Amniotic epithelial cell (primary cell): ENCODE measurements around the gene WWOX.
"Not testable (repeated sequence)": the region's sequence is repeated elsewhere in the genome, so short reads cannot be mapped to it uniquely, and the experiment has no call there.

ENCODE experiments used
- DNase-seq: peaks from one replicate; pipeline ENCODE4 v3.0.0-alpha.2; 2010; ENCODE audit warnings: low read depth

WWOX gene

DNA sequence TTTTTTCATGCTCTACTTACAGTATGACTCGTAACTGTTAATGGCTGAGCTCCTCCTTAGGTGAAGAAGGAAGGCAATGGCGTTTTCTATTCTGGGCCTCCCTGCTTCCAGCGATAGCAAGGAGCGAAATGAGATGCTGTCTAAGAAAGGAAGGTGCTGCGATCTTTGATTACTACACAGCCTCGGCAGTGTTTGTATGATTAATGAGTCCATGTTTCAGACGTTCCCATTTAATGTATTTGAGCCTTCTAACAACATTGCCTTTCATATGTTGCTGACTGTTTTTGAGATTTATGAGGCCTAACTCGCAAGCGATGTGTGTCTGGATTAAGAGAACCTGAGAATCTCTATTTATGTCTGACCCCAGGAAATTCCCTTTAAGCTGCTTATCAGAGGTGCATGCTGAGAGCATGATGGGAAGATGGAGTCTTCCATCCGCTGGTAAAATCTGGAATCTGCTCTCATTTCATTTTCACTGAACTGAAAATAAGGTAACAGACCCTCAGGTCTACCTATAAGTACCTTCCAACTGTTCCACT, 403.4 kb downstream of the WWOX start:
- DNase-seq: no peak

DNA sequence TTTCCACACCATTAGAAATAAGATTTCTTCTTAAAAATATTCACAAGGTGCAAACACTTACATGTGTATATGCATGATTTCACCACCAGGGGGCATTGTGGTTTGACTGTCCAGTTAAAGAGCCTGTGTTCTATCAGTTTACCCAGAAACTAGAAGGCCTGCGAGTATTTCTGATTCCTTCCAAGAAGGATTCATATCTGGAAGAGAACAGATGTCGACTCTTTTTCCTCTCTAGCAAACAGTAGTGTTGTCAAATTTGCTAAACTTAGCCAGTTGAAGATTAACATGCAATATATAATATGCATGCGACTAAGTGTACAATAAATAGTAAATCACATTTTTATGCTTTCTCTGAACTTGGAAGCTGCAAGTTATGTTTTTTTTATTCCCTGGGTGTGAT, 404.1 kb downstream of the WWOX start:
- DNase-seq: peak; percentile 42

DNA sequence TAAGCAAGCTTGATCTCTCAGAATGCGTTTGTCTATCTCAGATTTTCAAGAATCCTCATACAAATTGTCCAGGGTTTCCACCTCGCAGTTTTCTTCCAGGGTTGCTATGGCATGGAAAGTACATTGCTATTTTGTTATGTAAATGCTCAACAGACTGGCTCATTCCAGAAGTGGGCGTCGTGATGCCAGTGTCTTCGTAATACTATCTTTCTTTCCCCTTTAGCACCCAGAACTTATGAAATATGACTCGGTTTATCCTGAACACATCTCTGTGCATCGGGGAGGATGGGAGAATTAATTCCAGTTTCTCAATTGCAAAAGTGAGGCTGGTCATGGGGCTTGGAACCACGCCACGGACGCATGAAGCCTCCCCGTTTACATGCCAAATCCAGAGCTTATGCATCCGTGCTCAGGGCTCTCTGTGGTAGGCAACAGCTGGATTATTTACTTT, 405.0 kb downstream of the WWOX start:
- DNase-seq: peak; percentile 1

DNA sequence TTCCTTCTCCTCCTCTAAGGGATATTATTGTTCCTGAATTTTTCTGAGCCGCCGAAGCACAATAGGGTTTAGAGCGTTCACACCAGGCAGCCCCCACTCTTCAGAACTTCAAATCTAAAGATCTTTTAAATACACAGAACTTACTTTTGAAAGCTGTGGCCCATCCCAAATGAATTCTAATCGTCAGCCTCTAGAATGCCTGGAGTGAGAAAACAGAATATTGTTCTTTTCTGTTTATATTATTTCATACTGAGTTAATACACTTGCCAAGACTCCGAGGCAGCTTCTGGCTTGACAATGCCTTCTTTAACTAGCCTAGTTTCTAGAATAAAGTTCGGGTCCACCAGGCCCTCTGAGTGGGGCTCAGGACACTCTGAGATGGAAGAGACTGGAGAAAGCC, 405.6 kb downstream of the WWOX start:
- DNase-seq: no peak

DNA sequence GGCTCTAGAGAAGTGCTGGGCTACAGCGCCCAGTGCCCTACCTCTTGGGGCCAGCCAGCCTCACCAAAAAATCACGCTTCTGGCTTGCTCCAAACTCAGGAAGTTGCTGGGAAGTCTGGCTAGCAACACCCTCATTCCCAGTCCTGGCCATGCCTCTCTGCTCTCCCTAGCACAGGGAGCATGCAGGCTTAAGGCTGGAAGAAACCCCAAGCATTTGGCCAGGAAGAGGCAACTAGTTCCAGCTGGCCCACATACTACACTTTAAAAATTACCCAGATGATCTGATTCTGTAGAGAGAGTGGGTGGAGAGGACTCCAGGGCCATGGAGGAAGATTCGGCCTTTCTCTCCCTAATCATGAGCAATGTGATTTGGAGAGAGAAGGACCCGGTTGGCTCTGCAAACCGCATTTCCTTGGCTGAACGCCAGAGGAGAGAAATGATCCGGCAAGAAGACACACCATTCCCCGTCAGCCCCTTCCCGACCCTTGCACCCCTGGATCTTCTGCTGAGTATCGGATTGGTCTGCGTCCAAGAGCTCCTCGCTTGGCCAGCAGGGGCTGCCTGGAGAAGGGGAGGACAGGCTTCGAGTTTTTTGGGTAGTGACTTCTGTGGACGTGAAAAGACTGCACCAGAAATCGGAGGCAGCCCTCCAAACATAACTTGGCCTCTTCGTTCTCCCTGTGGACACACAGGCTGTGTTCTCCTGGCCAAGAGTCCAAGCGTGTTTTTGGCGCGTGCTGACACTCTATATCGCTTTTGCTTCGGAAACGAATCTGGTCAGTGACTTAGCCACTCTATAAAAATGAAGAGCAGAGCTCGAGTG, 406.3 kb downstream of the WWOX start:
- DNase-seq: no peak

DNA sequence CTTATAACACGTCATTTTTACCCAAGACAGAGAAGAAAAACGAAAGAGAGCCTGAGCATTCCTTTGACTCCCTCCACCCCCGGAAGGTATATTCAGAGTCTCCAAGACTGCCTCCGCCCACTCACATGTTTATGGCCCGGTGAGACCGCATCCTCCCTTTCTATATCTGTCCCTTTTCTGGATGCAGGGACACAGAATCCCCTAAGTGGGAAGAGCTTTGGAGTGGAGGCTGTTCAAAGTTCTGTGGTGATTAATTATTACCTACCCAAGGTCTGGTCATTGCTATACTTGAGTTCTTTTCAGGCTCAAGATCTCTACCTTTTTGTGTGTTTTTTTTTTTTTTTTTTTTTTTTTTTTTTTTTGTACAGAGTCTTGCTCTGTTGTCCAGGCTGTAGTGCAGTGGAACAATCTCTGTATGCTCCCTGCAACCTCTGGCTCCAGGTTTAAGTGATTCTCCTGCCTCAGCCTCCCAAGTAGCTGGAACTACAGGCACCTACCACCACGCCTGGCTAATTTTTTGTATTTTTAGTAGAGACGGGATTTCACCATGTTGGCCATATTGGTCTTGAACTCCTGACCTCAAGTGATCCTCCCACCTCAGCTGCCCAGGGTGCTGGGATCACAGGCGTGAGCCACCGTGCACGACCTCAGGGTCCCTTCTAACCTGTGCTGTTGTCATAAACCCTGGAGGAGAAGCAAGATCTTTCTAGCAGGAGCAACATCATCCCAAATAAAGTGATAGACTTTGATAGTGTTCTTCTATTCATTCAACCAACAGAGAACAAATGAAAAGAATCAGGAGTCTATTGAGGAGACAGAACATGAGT, 407.1 kb downstream of the WWOX start:
- DNase-seq: no peak

DNA sequence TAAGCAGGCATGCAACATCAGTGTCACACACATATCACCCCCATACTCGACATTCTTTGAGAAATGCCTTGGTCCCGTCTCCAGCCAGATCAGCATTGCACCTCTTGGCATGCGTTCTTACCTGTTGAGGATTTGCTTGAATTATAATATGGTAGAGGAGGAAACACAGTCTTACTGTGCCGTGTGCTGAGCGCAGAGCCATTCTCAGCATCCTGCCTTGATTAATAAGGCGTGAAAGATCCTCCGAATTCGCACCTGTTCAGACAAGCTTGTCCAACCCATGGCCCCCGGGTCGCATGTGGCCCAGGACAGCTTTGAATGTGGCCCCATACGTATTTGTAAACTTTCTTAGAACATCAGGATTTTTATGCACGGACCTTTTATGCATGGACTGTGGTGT, 408.1 kb downstream of the WWOX start:
- DNase-seq: no peak

DNA sequence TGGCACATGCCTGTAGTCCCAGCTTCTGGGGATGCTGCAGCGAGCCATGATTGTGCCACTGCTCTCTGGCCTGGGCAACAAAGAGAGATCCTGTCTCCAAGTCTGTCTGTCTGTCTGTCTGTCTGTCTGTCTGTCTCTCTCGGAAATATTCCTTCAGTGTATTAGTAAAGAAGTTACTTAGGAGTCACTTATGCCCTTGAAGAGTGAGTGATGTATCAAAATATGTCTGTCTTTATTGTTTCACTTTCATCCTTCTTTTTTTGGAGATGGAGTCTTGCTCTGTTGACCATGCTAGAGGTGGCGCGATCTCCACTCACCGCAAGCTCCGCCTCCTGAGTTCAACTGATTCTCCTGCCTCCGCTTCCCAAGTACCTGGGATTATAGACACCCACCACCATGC, 410.5 kb downstream of the WWOX start:
- no peak for DNase-seq

DNA sequence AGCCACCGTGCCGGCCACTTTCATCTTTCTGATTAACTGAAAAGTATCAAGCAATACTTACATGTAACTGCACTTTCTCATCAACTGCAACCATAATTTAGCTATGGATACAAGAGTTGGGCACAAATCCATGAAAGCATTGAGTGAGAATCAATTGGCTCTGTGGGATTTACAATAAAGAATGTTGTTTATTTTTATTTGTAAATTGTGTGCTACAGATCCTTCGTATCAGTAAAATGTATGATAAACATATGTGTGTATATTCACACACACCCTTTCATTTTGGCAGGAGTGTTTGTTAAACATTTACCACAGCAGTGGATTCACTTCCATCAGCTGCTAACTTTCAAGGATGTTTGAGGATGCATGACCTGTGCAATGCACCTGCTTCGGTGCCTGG, 411.0 kb downstream of the WWOX start:
- DNase-seq: no peak

DNA sequence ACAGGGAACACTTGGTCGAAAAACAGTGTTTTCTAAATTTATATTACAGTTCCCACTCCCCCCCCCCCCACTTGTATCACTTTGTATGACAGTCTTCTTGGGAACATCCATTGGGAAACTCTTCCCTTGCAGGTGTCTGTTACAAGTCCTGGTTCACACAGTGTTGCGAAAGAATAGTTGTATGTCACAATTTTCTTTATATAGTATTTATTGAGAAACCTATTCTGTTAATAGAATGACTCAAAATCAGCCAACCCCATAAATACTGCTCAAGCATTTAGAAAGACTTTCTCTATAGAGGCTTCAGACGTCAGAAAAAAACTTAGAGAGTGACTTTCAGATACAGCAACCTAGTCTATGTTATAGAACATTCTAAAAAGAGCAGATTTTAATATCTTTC, 414.4 kb downstream of the WWOX start:
- peak; percentile 2 for DNase-seq

DNA sequence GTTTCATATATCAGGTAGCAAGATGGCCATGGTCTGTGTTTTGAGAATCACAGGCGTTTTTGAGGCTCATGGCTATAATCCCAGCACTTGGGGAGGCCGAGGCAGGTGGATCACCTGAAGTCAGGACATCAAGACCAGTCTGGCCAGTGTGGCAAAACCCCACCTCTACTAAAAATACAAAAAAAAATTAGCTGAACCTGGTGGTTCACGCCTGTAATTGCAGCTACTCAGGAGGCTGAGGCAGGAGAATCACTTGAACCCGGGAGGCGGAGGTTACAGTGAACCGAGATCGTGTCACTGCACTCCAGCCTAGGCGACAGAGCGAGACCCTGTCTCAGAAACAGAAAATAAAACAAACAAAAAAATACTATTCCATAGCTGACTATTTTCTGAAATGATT, 415.4 kb downstream of the WWOX start:
- not testable (repeated sequence) for DNase-seq

DNA sequence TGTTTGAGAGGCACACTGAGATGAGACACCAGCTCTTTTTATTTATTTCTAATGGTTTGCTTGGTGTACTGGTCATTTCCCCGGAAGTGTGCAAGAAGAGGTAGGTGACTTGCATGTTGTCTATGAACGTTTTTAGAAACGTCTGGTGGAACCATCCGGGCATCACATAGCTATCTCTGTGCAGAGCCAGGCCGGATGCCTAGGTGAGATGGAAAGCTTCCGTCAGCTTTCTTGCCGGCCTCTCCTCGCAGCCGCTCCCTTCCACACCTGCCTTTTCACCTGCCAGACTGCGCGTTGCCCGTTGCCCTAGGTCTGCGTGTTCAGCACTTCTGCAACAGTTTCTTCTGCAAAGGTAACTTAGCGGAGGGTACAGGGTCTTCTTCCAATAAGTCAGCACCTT, 416.0 kb downstream of the WWOX start:
- no peak for DNase-seq

DNA sequence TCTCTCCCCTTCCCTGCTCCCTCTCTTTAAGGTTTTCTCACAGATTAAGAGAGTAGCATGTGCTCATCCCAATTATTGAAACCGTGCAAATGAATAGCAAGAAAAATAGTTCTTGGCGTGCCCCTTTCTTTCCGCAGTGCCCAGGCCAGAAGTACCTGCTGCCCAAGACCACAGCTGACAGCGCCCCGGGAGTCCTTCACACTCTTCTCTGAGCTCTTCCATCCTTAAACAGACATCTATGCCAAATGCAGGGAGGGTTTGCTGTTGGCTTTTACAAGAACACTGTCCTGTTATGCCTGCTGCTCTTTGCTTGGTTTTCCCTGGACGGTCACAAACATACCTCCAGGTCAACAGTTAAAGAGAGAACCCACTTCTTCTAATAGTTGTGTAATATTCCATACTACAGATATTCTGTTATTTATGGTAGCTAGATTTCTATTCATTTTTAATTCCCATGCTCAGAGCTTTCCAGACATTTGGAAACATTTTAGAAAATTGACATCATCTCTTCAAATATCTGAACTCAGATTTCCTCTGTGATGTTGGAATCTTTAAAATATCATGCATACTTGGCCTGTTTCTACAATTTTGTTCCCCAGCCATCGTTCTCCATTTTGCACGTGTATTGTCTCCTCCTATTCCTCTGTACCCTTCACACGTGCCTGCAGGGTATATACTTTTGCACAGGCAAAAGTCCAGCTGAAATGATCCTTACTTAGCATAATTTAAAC, 416.7 kb downstream of the WWOX start:
- no peak for DNase-seq

DNA sequence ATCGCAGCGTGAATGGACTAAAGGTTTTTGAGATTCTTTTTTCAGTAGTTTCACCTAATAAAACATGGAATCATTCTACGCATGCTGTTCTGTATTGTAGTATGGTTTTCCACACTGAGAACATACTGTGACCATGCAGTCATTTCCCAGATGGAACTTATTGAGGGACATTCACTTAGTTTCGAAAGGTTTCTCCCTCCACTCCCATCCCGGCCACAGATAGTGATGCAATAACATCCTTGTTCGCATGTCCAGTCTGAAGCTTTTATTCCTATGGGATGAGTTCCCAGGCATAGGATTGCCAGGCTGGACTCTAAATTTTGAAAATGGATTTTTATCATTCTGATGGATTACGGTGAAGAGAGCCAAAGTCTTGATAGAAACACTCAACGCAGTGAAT, 420.4 kb downstream of the WWOX start:
- DNase-seq: no peak

DNA sequence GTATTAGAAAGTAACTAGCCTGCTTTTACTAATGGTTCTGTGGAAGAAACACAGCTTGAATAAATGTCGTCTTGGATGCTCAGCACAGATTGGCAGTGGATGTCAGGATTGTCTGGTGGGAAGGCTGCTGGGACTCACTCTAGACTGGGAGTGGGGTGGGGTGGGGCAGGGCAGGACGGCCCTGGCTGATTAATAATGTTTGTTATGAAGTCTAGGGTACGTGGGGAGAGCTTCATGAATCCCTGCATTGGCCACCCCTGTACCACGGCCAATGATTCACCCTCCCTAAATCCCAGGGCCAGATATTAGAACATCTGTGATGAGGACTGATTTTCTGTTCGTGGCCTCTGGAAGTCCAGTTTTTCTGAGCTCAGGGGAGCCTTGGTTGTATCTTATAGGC, 421.0 kb downstream of the WWOX start:
- no peak for DNase-seq

DNA sequence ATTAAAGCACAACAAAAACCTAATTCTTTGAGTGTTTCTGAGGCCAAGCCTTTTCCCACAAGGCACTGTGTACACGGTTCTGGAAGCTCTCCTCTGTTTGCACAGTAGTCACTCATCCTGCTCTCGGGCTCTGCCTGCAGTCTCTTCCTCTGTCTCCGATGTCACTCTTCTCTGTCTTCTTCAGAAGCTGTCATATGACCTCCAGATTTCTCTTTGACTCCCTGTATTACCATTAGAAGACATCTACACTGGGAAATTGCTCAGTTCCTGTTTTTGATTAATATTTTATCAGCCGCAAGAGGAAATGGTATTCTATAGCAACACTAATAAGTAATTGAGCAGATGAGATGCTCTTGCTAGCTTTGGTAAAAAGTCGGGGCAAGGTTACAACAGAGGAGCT, 422.9 kb downstream of the WWOX start:
- DNase-seq: no peak

DNA sequence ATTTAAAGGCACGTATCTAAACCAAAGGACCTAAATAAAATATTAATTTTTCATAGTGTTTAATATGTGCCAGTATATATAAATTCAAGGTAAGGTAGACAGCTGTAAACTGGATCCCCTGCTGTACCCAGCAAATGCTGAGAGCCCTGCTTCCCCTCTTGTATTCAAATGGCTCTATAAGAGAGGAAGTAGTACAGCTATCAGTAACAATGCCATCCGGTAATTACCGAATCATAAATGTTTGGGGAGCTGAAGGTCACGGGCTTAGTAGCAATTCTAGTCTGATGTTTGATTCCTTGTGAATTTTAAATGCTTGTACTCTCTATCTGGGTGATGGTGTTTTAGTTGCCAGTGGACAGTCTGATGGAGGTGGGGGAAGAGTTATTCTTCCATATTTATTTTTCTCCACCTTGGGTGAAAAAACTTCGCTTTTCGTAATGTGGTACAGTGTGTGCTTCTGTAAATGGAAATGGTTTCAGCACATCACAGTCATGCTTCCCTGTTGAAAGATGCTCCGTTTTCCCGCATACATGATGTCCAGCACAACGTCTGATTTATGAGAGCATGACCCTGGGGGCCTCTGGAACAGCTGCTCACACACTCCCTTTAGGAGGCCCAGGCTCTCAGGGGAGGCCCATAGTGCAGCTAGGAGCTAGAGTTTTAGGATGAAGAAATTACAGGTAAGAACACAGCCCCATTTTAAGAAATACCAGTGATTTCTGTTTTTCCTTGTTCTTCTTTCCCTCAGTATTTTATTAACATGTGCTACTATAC, 423.9 kb downstream of the WWOX start:
- no peak for DNase-seq

DNA sequence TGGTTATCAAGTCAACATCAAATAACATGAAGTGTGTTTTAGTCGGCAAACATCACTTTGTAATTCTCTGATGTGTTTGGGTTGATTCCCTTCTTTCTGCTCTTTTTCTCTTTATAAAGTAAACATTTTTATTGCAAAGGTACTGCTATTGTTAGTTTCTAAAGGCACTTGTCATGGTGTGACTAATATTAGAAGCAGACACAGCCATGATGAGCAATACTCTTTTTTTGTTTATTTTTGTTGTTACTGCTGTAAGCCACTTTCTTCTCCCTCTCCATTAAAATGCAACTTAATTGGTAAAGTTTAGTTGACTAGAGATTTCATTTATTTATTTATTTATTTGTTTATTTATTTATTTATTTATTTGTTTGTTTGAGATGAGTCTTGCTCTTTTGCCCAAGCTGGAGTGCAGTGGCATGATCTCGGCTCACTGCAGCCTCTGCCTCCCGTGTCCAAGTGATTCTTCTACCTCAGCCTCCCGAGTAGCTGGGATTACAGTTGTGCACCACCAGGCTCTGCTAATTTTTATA, 424.7 kb downstream of the WWOX start:
- no peak for DNase-seq

DNA sequence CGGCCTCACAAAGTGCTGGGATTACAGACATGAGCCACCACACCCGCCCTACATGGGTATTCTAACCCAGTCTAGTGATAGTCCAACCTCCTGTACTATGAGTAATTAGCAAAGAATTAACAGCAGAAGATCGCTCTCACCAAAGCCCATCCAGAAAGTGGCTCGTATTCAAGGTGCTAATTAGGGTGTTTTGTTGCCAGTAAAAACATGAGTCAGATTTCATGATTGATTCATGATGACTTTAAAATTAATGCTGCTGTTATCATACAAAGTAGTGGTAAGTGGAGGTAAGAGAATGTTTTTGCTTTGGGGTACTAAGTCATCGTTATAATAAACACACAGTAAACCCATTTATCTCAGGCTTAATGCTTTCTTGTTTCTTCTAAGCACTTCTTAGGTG, 428.8 kb downstream of the WWOX start:
- DNase-seq: no peak

DNA sequence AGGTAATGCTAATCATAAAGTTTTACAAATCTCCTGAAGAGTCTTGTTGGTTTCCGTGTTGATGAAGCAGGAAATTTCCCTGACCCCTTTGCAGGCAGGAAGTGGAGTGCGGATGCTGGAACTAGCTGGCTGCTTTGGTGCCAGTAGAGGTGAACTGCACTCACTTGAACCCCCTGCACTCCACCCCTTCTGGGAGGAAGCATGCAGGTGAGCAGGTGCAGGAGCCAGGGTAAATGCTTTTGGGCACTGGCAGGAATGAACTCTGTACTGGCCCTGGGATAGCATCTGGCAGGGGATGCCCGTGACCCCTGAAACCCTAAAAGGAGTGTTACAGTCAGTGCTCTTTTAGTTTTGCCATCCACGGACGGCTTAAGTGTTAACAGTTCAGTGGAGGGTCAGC, 430.4 kb downstream of the WWOX start:
- DNase-seq: no peak

DNA sequence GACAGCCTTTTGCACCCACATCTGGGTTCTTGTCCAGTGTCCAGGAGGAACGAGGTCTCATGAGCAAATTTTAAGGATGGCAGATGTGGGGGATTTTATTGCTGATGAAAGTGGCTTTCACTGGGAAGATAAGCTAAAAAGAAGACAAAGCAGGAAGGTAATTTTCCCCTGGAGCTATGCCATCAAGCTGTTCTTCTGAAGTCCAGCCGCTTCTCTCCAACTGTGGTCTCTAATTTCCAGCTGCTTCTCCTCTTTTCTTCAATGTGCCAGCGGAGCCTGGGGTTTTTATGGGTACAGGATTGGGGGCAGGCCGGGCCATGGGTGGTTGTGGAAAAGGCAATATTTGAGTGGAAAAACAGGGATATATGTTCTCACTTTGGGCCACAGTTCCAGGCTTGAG, 430.8 kb downstream of the WWOX start:
- no peak for DNase-seq
